Liver (tissue), 9 donors: ENCODE data around the gene PPFIA1. TPM values are rescaled to one million over a fixed set of nuclear protein-coding genes. Genes with fewer than 3 reads are reported as not detected.

Experiments used
- DNase-seq: peaks from one replicate; pipeline ENCODE4 v3.0.0-alpha.2; 2017; ENCODE audit warnings: low spot score
- H3K27ac ChIP-seq, 2 donors: one replicate each; pipeline ENCODE4 v1.7.0; 2013; ENCODE audit warnings: inconsistent platforms in 2 of 2, low read length in 2 of 2, control low read depth in 1 of 2, low read depth in 1 of 2, mild to moderate bottlenecking in 1 of 2
- H3K27me3 ChIP-seq, 4 donors: one replicate each; pipeline versions ENCODE4 v1.6.1 to v1.7.0; 2013; ENCODE audit warnings: low read length in 3 of 4, inconsistent platforms in 1 of 4, mild to moderate bottlenecking in 1 of 4, moderate library complexity in 1 of 4; ENCODE audit not compliant: control insufficient read depth in 4 of 4, insufficient read depth in 4 of 4
- H3K36me3 ChIP-seq, 4 donors: one replicate each; pipeline versions ENCODE4 v1.6.1 to v1.7.0; 2013; ENCODE audit warnings: low read length in 3 of 4, mild to moderate bottlenecking in 3 of 4, low read depth in 1 of 4, moderate library complexity in 1 of 4; ENCODE audit not compliant: control insufficient read depth in 4 of 4, insufficient read depth in 3 of 4
- H3K4me1 ChIP-seq, 4 donors: one replicate each; pipeline versions ENCODE4 v1.6.1 to v1.7.0; 2013; ENCODE audit warnings: low read length in 3 of 4, mild to moderate bottlenecking in 3 of 4, moderate library complexity in 1 of 4; ENCODE audit not compliant: control insufficient read depth in 4 of 4, insufficient read depth in 4 of 4
- H3K4me3 ChIP-seq, 3 donors: one replicate each; pipeline versions ENCODE4 v1.6.1 to v1.7.0; 2013; ENCODE audit warnings: low read length in 3 of 3, control low read depth in 1 of 3, low read depth in 1 of 3, mild to moderate bottlenecking in 1 of 3
- H3K9ac ChIP-seq, 2 donors: one replicate each; pipeline ENCODE4 v1.7.0; 2013; ENCODE audit warnings: low read length in 2 of 2, mild to moderate bottlenecking in 2 of 2, moderate library complexity in 2 of 2, control low read depth in 1 of 2, low read depth in 1 of 2
- H3K9me3 ChIP-seq, 4 donors: one replicate each; pipeline versions ENCODE4 v1.6.1 to v1.7.0; 2013; ENCODE audit warnings: low read length in 3 of 4; ENCODE audit not compliant: control insufficient read depth in 4 of 4
- ATF3 ChIP-seq: IDR thresholded peaks from 2 replicates; pipeline ENCODE4 v1.6.1; 2016; ENCODE audit warnings: antibody characterized with exemption
- CTCF ChIP-seq: fragments of 150-350 bp; IDR thresholded peaks from 2 replicates; pipeline ENCODE4 v1.5.1; 2017; ENCODE audit warnings: improper control_type of control experiment, low read depth, low read length; ENCODE audit not compliant: missing input control
- EGR1 ChIP-seq, 2 donors: IDR thresholded peaks; 2 replicates each; pipeline ENCODE4 v1.6.1; 2016 to 2018; ENCODE audit warnings: antibody characterized with exemption in 2 of 2, low read depth in 2 of 2
- FOXA1 ChIP-seq: IDR thresholded peaks from 2 replicates; pipeline ENCODE4 v1.6.1; 2016; ENCODE audit warnings: antibody characterized with exemption
- FOXA2 ChIP-seq: IDR thresholded peaks from 2 replicates; pipeline ENCODE4 v1.6.1; 2016; ENCODE audit warnings: antibody characterized with exemption
- GABPA ChIP-seq, 2 donors: IDR thresholded peaks in 1 of 2; conservative IDR thresholded peaks in 1 of 2; 2 replicates each; pipeline ENCODE4 v1.6.1; 2016; ENCODE audit warnings: antibody characterized with exemption in 2 of 2, mild to moderate bottlenecking in 1 of 2, moderate library complexity in 1 of 2
- HNF4A ChIP-seq, 2 donors: conservative IDR thresholded peaks; 2 replicates each; pipeline ENCODE4 v1.6.1; 2016; ENCODE audit warnings: antibody characterized with exemption in 2 of 2, mild to moderate bottlenecking in 2 of 2
- HNF4G ChIP-seq: IDR thresholded peaks from 2 replicates; pipeline ENCODE4 v1.6.1; 2016; ENCODE audit warnings: antibody characterized with exemption
- JUND ChIP-seq, 2 donors: IDR thresholded peaks; 2 replicates each; pipeline ENCODE4 v1.6.1; 2016; ENCODE audit warnings: antibody characterized with exemption in 2 of 2
- MAX ChIP-seq: IDR thresholded peaks from 2 replicates; pipeline ENCODE4 v1.6.1; 2016; ENCODE audit warnings: antibody characterized with exemption
- NR2F2 ChIP-seq: IDR thresholded peaks from 2 replicates; pipeline ENCODE4 v1.6.1; 2016; ENCODE audit warnings: antibody characterized with exemption
- RAD21 ChIP-seq, 2 donors: IDR thresholded peaks; 2 replicates each; pipeline ENCODE4 v1.6.1; 2016; ENCODE audit warnings: antibody characterized with exemption in 2 of 2, mild to moderate bottlenecking in 2 of 2
- REST ChIP-seq: IDR thresholded peaks from 2 replicates; pipeline ENCODE4 v1.6.1; 2016; ENCODE audit warnings: antibody characterized with exemption, mild to moderate bottlenecking
- RXRA ChIP-seq, 2 donors: IDR thresholded peaks; 2 replicates each; pipeline ENCODE4 v1.6.1; 2017 to 2018; ENCODE audit warnings: antibody characterized with exemption in 2 of 2, mild to moderate bottlenecking in 1 of 2
- SP1 ChIP-seq: IDR thresholded peaks from 2 replicates; pipeline ENCODE4 v1.6.1; 2018; ENCODE audit warnings: antibody characterized with exemption, mild to moderate bottlenecking
- TAF1 ChIP-seq: conservative IDR thresholded peaks from 2 replicates; pipeline ENCODE4 v1.6.1; 2016; ENCODE audit warnings: antibody characterized with exemption, mild to moderate bottlenecking
- YY1 ChIP-seq: IDR thresholded peaks from 2 replicates; pipeline ENCODE4 v1.6.1; 2016; ENCODE audit warnings: antibody characterized with exemption, mild to moderate bottlenecking
- ZBTB33 ChIP-seq: IDR thresholded peaks from 2 replicates; pipeline ENCODE4 v1.6.1; 2016; ENCODE audit warnings: antibody characterized with exemption
- WGBS: extraction: QIAGEN DNeasy Blood & Tissue Kit; methylation state at CpG from one replicate; pipeline ENCODE4 v1.1.7; 2013; 5-methylcytosine and 5-hydroxymethylcytosine counted together
- polyA plus RNA-seq, 2 donors: library from polyadenylated mRNA; stranded (reverse) in 1 of 2; unstranded in 1 of 2; fragments of 200-250 nt in 1 of 2; fragments of >200 nt in 1 of 2; fragmentation: Nextera tagmentation in 1 of 2; extraction: Ambion mirVana in 1 of 2; gene quantifications; one replicate each; pipeline versions ENCODE4 v1.2.1 to v1.2.3, GENCODE V29; 2013 to 2015
- total RNA-seq, 2 donors: library from RNA; depleted of rRNA; stranded (reverse); fragments of >200 nt; gene quantifications; one replicate each; pipeline ENCODE4 v1.2.3, GENCODE V29; 2014
- donor health status: healthy.
- donor health status: healthy.
- donor health status: healthy.
- donor health status: healthy.
- donor health status: healthy.

The PPFIA1 gene
- total and polyA plus RNA-seq, 4 donors = 9.9 to 39.6 (median 14.5) TPM

GRCh38 chr11:70372076-70372475 lies 101.6 kb downstream of the PPFIA1 start:
- no peak for TF ChIP-seq FOXA1
- no peak for TF ChIP-seq TAF1
- TF ChIP-seq RAD21 (IDR thresholded peaks at IDR 0.05) = no peak
- TF ChIP-seq SP1 = no peak
- no peak for TF ChIP-seq GABPA (IDR thresholded peaks at IDR 0.05 in 1 of 2, conservative IDR thresholded peaks at IDR 0.05 in 1 of 2)
- TF ChIP-seq EGR1 (IDR thresholded peaks at IDR 0.05; ENCODE audit: low read depth in 2 of 2) = no peak
- TF ChIP-seq MAX = no peak
- TF ChIP-seq ATF3 = no peak
- no peak for TF ChIP-seq NR2F2
- no peak for TF ChIP-seq ZBTB33
- no peak for TF ChIP-seq RXRA (IDR thresholded peaks at IDR 0.05)
- TF ChIP-seq FOXA2 = no peak
- TF ChIP-seq HNF4G = no peak
- no peak for TF ChIP-seq REST
- TF ChIP-seq YY1 = no peak
- TF ChIP-seq HNF4A (conservative IDR thresholded peaks at IDR 0.05) = no peak
- TF ChIP-seq JUND (IDR thresholded peaks at IDR 0.05) = no peak
- no peak for TF ChIP-seq CTCF
- Histone ChIP-seq H3K27me3 (no peaks in the 10 kb centered on the region), H3K4me1 (no peaks in the 10 kb centered on the region), H3K9ac (no peak overlapping the region), H3K27ac (no peak overlapping the region), H3K4me3 (no peak overlapping the region), H3K9me3 (no peaks in the 10 kb centered on the region), H3K36me3 (peaks cover 4 to 43% (median 31%) of the 10 kb centered on the region in 4 donors)
- WGBS = 98% methylated on average over 8 of the region's 8 CpGs
- DNase-seq = no peak
